ENCODE data around the gene PGLYRP4. TPM values are rescaled to one million over a fixed set of nuclear protein-coding genes. Genes with fewer than 3 reads are reported as not detected.

PGLYRP4 gene
- total and polyA plus RNA-seq, 2 donors (not counting 1 experiment from before 2014, with no cell fraction given) = not detected

- H3K4me3 Mint-ChIP-seq = no peak overlapping the region
- peaks cover 60% of the 10 kb centered on the region for H3K27me3 Mint-ChIP-seq
- Histone ChIP-seq H2AFZ (ENCODE audit: insufficient read depth, low read depth, low read length, poor library complexity, severe bottlenecking) (no peak overlapping the region), H3K4me1 (ENCODE audit: control insufficient read depth in 2 of 2, insufficient read depth in 2 of 2, low read length in 2 of 2) (peaks cover 14 to 21% of the 10 kb centered on the region in 2 donors), H3K27ac (ENCODE audit: low read length in 2 of 2) (no peak overlapping the region), H3K9me3 (ENCODE audit: control extremely low read depth in 1 of 3, control insufficient read depth in 2 of 3, insufficient read depth in 1 of 3, low read length in 2 of 3) (no peaks in the 10 kb centered on the region), H3K27me3 (replicated peaks in 1 of 4; ENCODE audit: control extremely low read depth in 1 of 4, control insufficient read depth in 3 of 4, insufficient read depth in 4 of 4, low read length in 3 of 4) (peaks cover 0 to 63% (median 22%) of the 10 kb centered on the region in 4 experiments), H3K4me2 (replicated peaks; ENCODE audit: low read depth, low read length, poor library complexity, severe bottlenecking) (no peak overlapping the region), H3K9ac (ENCODE audit: low read length) (no peak overlapping the region), H4K20me1 (ENCODE audit: control insufficient read depth, insufficient read depth, low read length, poor library complexity, severe bottlenecking) (no peaks in the 10 kb centered on the region), H3K4me3 (ENCODE audit: control extremely low read depth in 1 of 5, extremely low read depth in 1 of 5, insufficient read depth in 1 of 5, low read depth in 2 of 5, low read length in 4 of 5) (no peak overlapping the region), H3K36me3 (replicated peaks in 1 of 2; ENCODE audit: control extremely low read depth in 1 of 2, control insufficient read depth in 1 of 2, extremely low read depth in 1 of 2, insufficient read depth in 2 of 2, low read length in 1 of 2) (no peaks in the 10 kb centered on the region), H3K79me2 (ENCODE audit: control insufficient read depth, insufficient read depth, low read length) (no peaks in the 10 kb centered on the region)
- intact Hi-C loops (cut with micrococcal nuclease) = no loop called here
- ChIA-PET CTCF (interaction anchor here (1.4 to 1.5 kb wide), 2 partner anchors 8 to 10 kb away, joined by 4 to 5 read pairs; no protein-coding TSS in a partner anchor), POLR2A (no interaction called here)
- ATAC-seq (ENCODE audit: low read depth) (no peak), DNase-seq (no peak)
- WGBS (ENCODE audit: insufficient coverage) = 37% methylated on average over 5 of the region's 5 CpGs
- H3K4me1 Mint-ChIP-seq = peaks cover 23% of the 10 kb centered on the region
- no peak for TF ChIP-seq EZH2 (IDR thresholded peaks at IDR 0.05; ENCODE audit: borderline replicate concordance, insufficient read depth, low read depth, low read length, poor library complexity, severe bottlenecking)
- no peak for TF ChIP-seq CTCF (IDR thresholded peaks at IDR 0.05)
- no peak overlapping the region for H3K27ac Mint-ChIP-seq
- H3K9me3 Mint-ChIP-seq (ENCODE audit: insufficient read depth) = no peaks in the 10 kb centered on the region
Measured at GRCh38 chr1:153343040-153343681, 5.5 kb downstream of the PGLYRP4 start.

- TF ChIP-seq EZH2 (IDR thresholded peaks at IDR 0.05; ENCODE audit: borderline replicate concordance, insufficient read depth, low read depth, low read length, poor library complexity, severe bottlenecking) (no peak), CTCF (IDR thresholded peaks at IDR 0.05) (no peak)
- 100% methylated on average over 1 of the region's 3 CpGs for WGBS (ENCODE audit: insufficient coverage)
- no peaks in the 10 kb centered on the region for H3K9me3 Mint-ChIP-seq (ENCODE audit: insufficient read depth)
- Histone ChIP-seq H3K27me3 (replicated peaks in 1 of 4; ENCODE audit: control extremely low read depth in 1 of 4, control insufficient read depth in 3 of 4, insufficient read depth in 4 of 4, low read length in 3 of 4) (peaks cover 0 to 59% (median 20%) of the 10 kb centered on the region in 4 experiments), H3K4me2 (replicated peaks; ENCODE audit: low read depth, low read length, poor library complexity, severe bottlenecking) (no peak overlapping the region), H3K9ac (ENCODE audit: low read length) (no peak overlapping the region), H3K79me2 (ENCODE audit: control insufficient read depth, insufficient read depth, low read length) (no peaks in the 10 kb centered on the region), H3K27ac (ENCODE audit: low read length in 2 of 2) (no peak overlapping the region), H3K36me3 (replicated peaks in 1 of 2; ENCODE audit: control extremely low read depth in 1 of 2, control insufficient read depth in 1 of 2, extremely low read depth in 1 of 2, insufficient read depth in 2 of 2, low read length in 1 of 2) (no peaks in the 10 kb centered on the region), H4K20me1 (ENCODE audit: control insufficient read depth, insufficient read depth, low read length, poor library complexity, severe bottlenecking) (no peaks in the 10 kb centered on the region), H3K4me1 (ENCODE audit: control insufficient read depth in 2 of 2, insufficient read depth in 2 of 2, low read length in 2 of 2) (peaks cover 14 to 21% of the 10 kb centered on the region in 2 donors), H2AFZ (ENCODE audit: insufficient read depth, low read depth, low read length, poor library complexity, severe bottlenecking) (no peak overlapping the region), H3K9me3 (ENCODE audit: control extremely low read depth in 1 of 3, control insufficient read depth in 2 of 3, insufficient read depth in 1 of 3, low read length in 2 of 3) (no peaks in the 10 kb centered on the region), H3K4me3 (ENCODE audit: control extremely low read depth in 1 of 5, extremely low read depth in 1 of 5, insufficient read depth in 1 of 5, low read depth in 2 of 5, low read length in 4 of 5) (no peak overlapping the region)
- no peak overlapping the region for H3K4me3 Mint-ChIP-seq
- DNase-seq (no peak), ATAC-seq (ENCODE audit: low read depth) (no peak)
- intact Hi-C loops (cut with micrococcal nuclease) = no loop called here
- H3K27ac Mint-ChIP-seq = no peak overlapping the region
- peaks cover 60% of the 10 kb centered on the region for H3K27me3 Mint-ChIP-seq
- H3K4me1 Mint-ChIP-seq = peaks cover 23% of the 10 kb centered on the region
- POLR2A ChIA-PET = no interaction called here
- CTCF ChIA-PET = interaction anchor here (1.4 kb wide), 1 partner anchor 9 kb away, joined by 4 read pairs; no protein-coding TSS in a partner anchor
Measured at GRCh38 chr1:153342178-153342577, 6.5 kb downstream of the PGLYRP4 start.

All from B cell (primary cell).